HCT116 (cell line): Measurements from ENCODE around the gene CEP152. TPM values are rescaled to one million over a fixed set of nuclear protein-coding genes. Genes with fewer than 3 reads are reported as not detected.

Experiments used
- ATAC-seq: fragments of 200-7000 bp; cut with Tn5 transposase; 2 replicates; pipeline ENCODE4 v1.9.1; 2020; ENCODE audit warnings: mild to moderate bottlenecking, moderate library complexity
- BruUV-seq: library from RNA; stranded (reverse); fragments of 400-500 nt; replicated peaks from 2 replicates; lab custom pipeline; 2021; lab: Mats Ljungman, UMichigan
- CTCF ChIA-PET: fragments of 300-600 bp; sonication (Branson Sonifier 250); formaldehyde crosslinking; loops from one replicate; lab custom pipeline; 2021; ENCODE audit warnings: antibody characterized with exemption; lab: Charles Lee
- POLR2A ChIA-PET: fragments of 300-600, 350-600 bp; sonication (Branson Sonifier 250); formaldehyde crosslinking; loops from one replicate; lab custom pipeline; 2021; ENCODE audit warnings: antibody characterized with exemption; lab: Charles Lee
- RAD21 ChIA-PET, 2 experiments: fragments of 300-600 bp; sonication (Branson Sonifier 250); formaldehyde crosslinking; loops; one replicate each; lab custom pipeline; 2023; ENCODE audit warnings: low total read pairs in 2 of 2; ENCODE audit not compliant: uncharacterized antibody in 2 of 2, unreplicated experiment in 2 of 2, low non-redundant PET in 1 of 2; lab: Charles Lee
- DNase-seq: peaks from one replicate; pipeline ENCODE4 v3.0.0-alpha.2; 2010; ENCODE audit warnings: low read depth, low spot score
- H2AFZ ChIP-seq: fragments of 200-600 bp; shearing (Covaris generic), sonication (generic); 2 replicates; pipeline ENCODE4 v1.6.1; 2017; ENCODE audit warnings: low read depth, mixed run types, mixed read lengths, antibody characterized with exemption, low read length; ENCODE audit not compliant: poor library complexity, severe bottlenecking
- H3K27ac ChIP-seq: 2 replicates; pipeline ENCODE4 v1.5.1; 2012; ENCODE audit warnings: low read depth, low read length
- H3K27me3 ChIP-seq: fragments of 200-600 bp; sonication (generic); 2 replicates; pipeline ENCODE4 v1.6.1; 2016; ENCODE audit warnings: mixed run types, low read length, mixed read lengths; ENCODE audit not compliant: insufficient read depth
- H3K36me3 ChIP-seq, 2 experiments: fragments of 200-500 bp in 1 of 2; fragments of 200-600 bp in 1 of 2; sonication (Bioruptor generic) in 1 of 2; sonication (generic) in 1 of 2; 2 replicates each; pipeline versions ENCODE4 v1.5.1 to v1.6.1; 2014 to 2016; ENCODE audit warnings: low read length in 2 of 2, inconsistent platforms in 1 of 2, mixed read lengths in 1 of 2, mixed run types in 1 of 2; ENCODE audit not compliant: insufficient read depth in 2 of 2, control insufficient read depth in 1 of 2
- H3K4me1 ChIP-seq, 2 experiments: fragments of 200-600 bp in 1 of 2; sonication (generic) in 1 of 2; 2 replicates each; pipeline versions ENCODE4 v1.5.1 to v1.6.1; 2012 to 2017; ENCODE audit warnings: low read length in 2 of 2, inconsistent platforms in 1 of 2, mild to moderate bottlenecking in 1 of 2, mixed read lengths in 1 of 2, mixed run types in 1 of 2, moderate library complexity in 1 of 2; ENCODE audit not compliant: insufficient read depth in 2 of 2, control insufficient read depth in 1 of 2
- H3K4me2 ChIP-seq: fragments of 200-600 bp; sonication (generic); 2 replicates; pipeline ENCODE4 v1.6.1; 2017; ENCODE audit warnings: mixed run types, low read length, mixed read lengths
- H3K4me3 ChIP-seq, 2 experiments: fragments of 200-600 bp in 1 of 2; sonication (generic) in 1 of 2; replicated peaks in 1 of 2; 2 replicates each; pipeline ENCODE4 v1.5.1; 2011 to 2016; ENCODE audit warnings: low read length in 2 of 2, control low read depth in 1 of 2, low read depth in 1 of 2, mild to moderate bottlenecking in 1 of 2, mixed read lengths in 1 of 2, mixed run types in 1 of 2
- H3K79me2 ChIP-seq: fragments of 200-600 bp; sonication (generic); 2 replicates; pipeline ENCODE4 v1.6.1; 2017; ENCODE audit warnings: mild to moderate bottlenecking, mixed run types, low read length, moderate library complexity, mixed read lengths; ENCODE audit not compliant: insufficient read depth
- H3K9ac ChIP-seq: fragments of 200-600 bp; sonication (generic); 2 replicates; pipeline ENCODE4 v1.6.1; 2016; ENCODE audit warnings: low read length, mixed read lengths
- H3K9me2 ChIP-seq: fragments of 200-600 bp; sonication (generic), shearing (Covaris generic); 2 replicates; pipeline ENCODE4 v1.6.1; 2017; ENCODE audit warnings: mixed run types, mild to moderate bottlenecking, moderate library complexity; ENCODE audit not compliant: insufficient read depth
- H3K9me3 ChIP-seq, 2 experiments: fragments of 200-500 bp in 1 of 2; fragments of 200-600 bp in 1 of 2; sonication (Bioruptor generic) in 1 of 2; sonication (generic) in 1 of 2; 2 replicates each; pipeline ENCODE4 v1.6.1; 2014 to 2017; ENCODE audit warnings: low read length in 2 of 2, mixed read lengths in 2 of 2, inconsistent platforms in 1 of 2, low read depth in 1 of 2, mild to moderate bottlenecking in 1 of 2, mixed run types in 1 of 2, moderate library complexity in 1 of 2; ENCODE audit not compliant: control insufficient read depth in 1 of 2, insufficient read depth in 1 of 2
- H4K20me1 ChIP-seq: fragments of 200-600 bp; sonication (generic), shearing (Covaris generic); 2 replicates; pipeline ENCODE4 v1.6.1; 2017; ENCODE audit warnings: mixed run types, mild to moderate bottlenecking, moderate library complexity; ENCODE audit not compliant: insufficient read depth
- CEBPB ChIP-seq: IDR thresholded peaks from 2 replicates; pipeline ENCODE4 v1.6.1; 2012; ENCODE audit warnings: low read depth
- CTCF ChIP-seq, 3 experiments: fragments of 200-600 bp in 1 of 3; sonication (generic) in 1 of 3; IDR thresholded peaks in 2 of 3; conservative IDR thresholded peaks in 1 of 3; 2 replicates each; pipeline ENCODE4 v1.5.1; 2012 to 2017; ENCODE audit warnings: low read depth in 2 of 3, low read length in 2 of 3, antibody characterized with exemption in 1 of 3, borderline replicate concordance in 1 of 3, control low read depth in 1 of 3, mild to moderate bottlenecking in 1 of 3, mixed read lengths in 1 of 3, mixed run types in 1 of 3, moderate library complexity in 1 of 3; ENCODE audit not compliant: insufficient read depth in 1 of 3
- ELF1 ChIP-seq: IDR thresholded peaks from 2 replicates; pipeline ENCODE4 v1.6.1; 2012; ENCODE audit warnings: low read depth, borderline replicate concordance
- EZH2phosphoT487 ChIP-seq: fragments of 200-600 bp; IDR thresholded peaks from 2 replicates; pipeline ENCODE4 v1.6.1; 2018; ENCODE audit warnings: antibody characterized with exemption, borderline replicate concordance
- MAX ChIP-seq: IDR thresholded peaks from 2 replicates; pipeline ENCODE4 v1.6.1; 2012
- SIN3A ChIP-seq: IDR thresholded peaks from 2 replicates; pipeline ENCODE4 v1.6.1; 2012; ENCODE audit warnings: low read depth
- YY1 ChIP-seq: IDR thresholded peaks from 2 replicates; pipeline ENCODE4 v1.6.1; 2011; ENCODE audit warnings: low read length, low read depth, moderate library complexity, mild to moderate bottlenecking; ENCODE audit not compliant: insufficient replicate concordance; ENCODE audit errors: extremely low read depth
- ZFX ChIP-seq: fragments of 450-650 bp; IDR thresholded peaks from 2 replicates; pipeline ENCODE4 v1.6.1; 2017
- ZNF274 ChIP-seq: fragments of 200-500 bp; sonication (Bioruptor generic); IDR thresholded peaks from 2 replicates; pipeline ENCODE4 v1.6.1; 2014; ENCODE audit warnings: mild to moderate bottlenecking, low read depth, low read length, inconsistent platforms
- intact Hi-C: fragments of 100-400 bp; cut with micrococcal nuclease; formaldehyde crosslinking; loops from 2 replicates; pipeline ENCODE4 v1.10.0; 2022
- total RNA-seq: library from RNA; stranded (reverse); gene quantifications from one replicate; pipeline ENCODE4 v1.2.1, GENCODE V29; 2021; ENCODE audit not compliant: unreplicated experiment

Gene CEP152
- total RNA-seq, 1 experiment from 2014 or later = 19.7 TPM

GRCh38 chr15:48718646-48719045 lies 92.2 kb downstream of the CEP152 start:
- TF ChIP-seq SIN3A = no peak
- TF ChIP-seq ELF1 = no peak
- Histone ChIP-seq H4K20me1 (no peaks in the 10 kb centered on the region), H2AFZ (no peak overlapping the region), H3K79me2 (no peaks in the 10 kb centered on the region), H3K4me2 (no peak overlapping the region), H3K9me3 (peaks cover 0 to 6% of the 10 kb centered on the region in 2 experiments; a peak in 1 of 4 replicates), H3K4me1 (peaks cover 0 to 9% of the 10 kb centered on the region in 2 experiments; a peak in 2 of 4 replicates), H3K27me3 (no peaks in the 10 kb centered on the region), H3K27ac (no peak overlapping the region), H3K9me2 (0 out of 2 replicates have a peak, but pooled peaks cover 3% of the 10 kb centered on the region), H3K36me3 (no peaks in the 10 kb centered on the region), H3K9ac (no peak overlapping the region), H3K4me3 (no peak overlapping the region)
- RAD21 ChIA-PET = no interaction called here
- intact Hi-C loops = no loop called here
- BruUV-seq = no TSS peak
- DNase-seq (no peak), ATAC-seq (no peak)
- POLR2A ChIA-PET = no interaction called here
- CTCF ChIA-PET = no interaction called here

- ChIA-PET RAD21 (no interaction called here), POLR2A (no interaction called here)
- H3K79me2 ChIP-seq = no peaks in the 10 kb centered on the region
- ATAC-seq (no peak), DNase-seq (no peak)
- BruUV-seq = no TSS peak
- no peaks in the 10 kb centered on the region for H4K20me1 ChIP-seq
- no peak overlapping the region for H3K27ac ChIP-seq
- intact Hi-C loops = no loop called here
- H3K9me3 ChIP-seq = peaks cover 0 to 6% of the 10 kb centered on the region in 2 experiments; a peak in 1 of 4 replicates
- H3K9me2 ChIP-seq = 0 out of 2 replicates have a peak, but pooled peaks cover 3% of the 10 kb centered on the region
- H3K9ac ChIP-seq = no peak overlapping the region
- H3K27me3 ChIP-seq = no peaks in the 10 kb centered on the region
- H3K4me3 ChIP-seq = no peak overlapping the region
- no peak for TF ChIP-seq ZNF274
- no peak for TF ChIP-seq ZFX
- peak in 1 of 3 experiments; percentile 29; a peak in 1 of 6 replicates for TF ChIP-seq CTCF (IDR thresholded peaks at IDR 0.05 in 2 of 3, conservative IDR thresholded peaks at IDR 0.05 in 1 of 3; ENCODE audit: borderline replicate concordance in 1 of 3, insufficient read depth in 1 of 3, low read depth in 2 of 3, low read length in 2 of 3)
- TF ChIP-seq YY1 = no peak
- no peak for TF ChIP-seq EZH2phosphoT487
- TF ChIP-seq MAX = no peak
- no peak for TF ChIP-seq CEBPB
- TF ChIP-seq, all 23 proteins: peak for 1
- no peak overlapping the region for H2AFZ ChIP-seq
- H3K4me1 ChIP-seq = no peaks in the 10 kb centered on the region
- H3K4me2 ChIP-seq = no peak overlapping the region
- CTCF ChIA-PET = no interaction called here
- H3K36me3 ChIP-seq = no peaks in the 10 kb centered on the region
Measured at GRCh38 chr15:48717458-48717857, 93.4 kb downstream of the CEP152 start.
